Peyer's patch (tissue), 4 donors: ENCODE results near the gene SLC28A1. TPM values are rescaled to one million over a fixed set of nuclear protein-coding genes. Genes with fewer than 3 reads are reported as not detected.
"Not testable (repeated sequence)": the region's sequence is repeated elsewhere in the genome, so short reads cannot be mapped to it uniquely, and the experiment has no call there.

Experiments used
- DNase-seq, 3 donors: peaks; one replicate each; pipeline ENCODE4 v3.0.0-alpha.2; 2017 to 2019
- H3K27ac ChIP-seq, 4 donors: fragments of 200-600 bp; sonication (generic); one replicate each; pipeline ENCODE4 v1.5.1; 2016 to 2019
- H3K27me3 ChIP-seq, 2 donors: fragments of 200-600 bp; sonication (generic); one replicate each; pipeline ENCODE4 v1.5.1; 2019
- H3K36me3 ChIP-seq, 3 donors: fragments of 200-600 bp; sonication (generic); one replicate each; pipeline ENCODE4 v1.5.1; 2016 to 2019
- H3K4me1 ChIP-seq, 4 donors: fragments of 200-600 bp; sonication (generic); one replicate each; pipeline ENCODE4 v1.5.1; 2016 to 2019
- H3K4me3 ChIP-seq, 4 donors: fragments of 200-600 bp; sonication (generic); 1 replicate in 3 of 4; 2 replicates in 1 of 4; pipeline ENCODE4 v1.5.1; 2016 to 2019; ENCODE audit warnings: mild to moderate bottlenecking in 1 of 4
- H3K9me3 ChIP-seq, 4 donors: fragments of 200-600 bp; sonication (generic); one replicate each; pipeline ENCODE4 v1.5.1; 2016 to 2019; ENCODE audit warnings: mild to moderate bottlenecking in 1 of 4
- POLR2A ChIP-seq, 2 donors: fragments of 450-650 bp; IDR thresholded peaks; one replicate each; pipeline ENCODE4 v1.5.1; 2017; ENCODE audit warnings: antibody characterized with exemption in 2 of 2, mild to moderate bottlenecking in 2 of 2, moderate library complexity in 2 of 2
- total RNA-seq, 4 donors: library from RNA; depleted of rRNA; stranded (reverse); fragments of >200 nt; gene quantifications; one replicate each; pipeline ENCODE4 v1.1.0, GENCODE V29; 2016
- TF ChIP-seq, protein P1 (sequence below), 6 experiments: fragments of 450-650 bp in 4 of 6; fragments of 200-600 bp in 2 of 6; sonication (generic) in 1 of 6; IDR thresholded peaks; one replicate each; pipeline ENCODE4 v1.5.1; 2017 to 2019; ENCODE audit warnings: antibody characterized with exemption in 6 of 6, mild to moderate bottlenecking in 3 of 6, moderate library complexity in 1 of 6

The SLC28A1 gene
- total RNA-seq, 4 donors from 2014 or later = 4.1 to 111 (median 64.3) TPM

GRCh38 chr15:84840255-84840654 is 44.2 kb upstream of the SLC28A1 start:
- H3K9me3 ChIP-seq = no peaks in the 10 kb centered on the region
- peaks cover 0 to 6% (median 1%) of the 10 kb centered on the region in 4 donors for H3K4me1 ChIP-seq
- TF ChIP-seq, protein P1, sequence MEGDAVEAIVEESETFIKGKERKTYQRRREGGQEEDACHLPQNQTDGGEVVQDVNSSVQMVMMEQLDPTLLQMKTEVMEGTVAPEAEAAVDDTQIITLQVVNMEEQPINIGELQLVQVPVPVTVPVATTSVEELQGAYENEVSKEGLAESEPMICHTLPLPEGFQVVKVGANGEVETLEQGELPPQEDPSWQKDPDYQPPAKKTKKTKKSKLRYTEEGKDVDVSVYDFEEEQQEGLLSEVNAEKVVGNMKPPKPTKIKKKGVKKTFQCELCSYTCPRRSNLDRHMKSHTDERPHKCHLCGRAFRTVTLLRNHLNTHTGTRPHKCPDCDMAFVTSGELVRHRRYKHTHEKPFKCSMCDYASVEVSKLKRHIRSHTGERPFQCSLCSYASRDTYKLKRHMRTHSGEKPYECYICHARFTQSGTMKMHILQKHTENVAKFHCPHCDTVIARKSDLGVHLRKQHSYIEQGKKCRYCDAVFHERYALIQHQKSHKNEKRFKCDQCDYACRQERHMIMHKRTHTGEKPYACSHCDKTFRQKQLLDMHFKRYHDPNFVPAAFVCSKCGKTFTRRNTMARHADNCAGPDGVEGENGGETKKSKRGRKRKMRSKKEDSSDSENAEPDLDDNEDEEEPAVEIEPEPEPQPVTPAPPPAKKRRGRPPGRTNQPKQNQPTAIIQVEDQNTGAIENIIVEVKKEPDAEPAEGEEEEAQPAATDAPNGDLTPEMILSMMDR (IDR thresholded peaks at IDR 0.05) = no peak
- TF ChIP-seq POLR2A (IDR thresholded peaks at IDR 0.05) = no peak
- no peaks in the 10 kb centered on the region for H3K27me3 ChIP-seq
- H3K36me3 ChIP-seq = no peaks in the 10 kb centered on the region
- H3K27ac ChIP-seq = peak overlapping the region in 2 of 4 donors; percentile 54 to 75
- H3K4me3 ChIP-seq = no peak overlapping the region
- no peak for DNase-seq

DNA sequence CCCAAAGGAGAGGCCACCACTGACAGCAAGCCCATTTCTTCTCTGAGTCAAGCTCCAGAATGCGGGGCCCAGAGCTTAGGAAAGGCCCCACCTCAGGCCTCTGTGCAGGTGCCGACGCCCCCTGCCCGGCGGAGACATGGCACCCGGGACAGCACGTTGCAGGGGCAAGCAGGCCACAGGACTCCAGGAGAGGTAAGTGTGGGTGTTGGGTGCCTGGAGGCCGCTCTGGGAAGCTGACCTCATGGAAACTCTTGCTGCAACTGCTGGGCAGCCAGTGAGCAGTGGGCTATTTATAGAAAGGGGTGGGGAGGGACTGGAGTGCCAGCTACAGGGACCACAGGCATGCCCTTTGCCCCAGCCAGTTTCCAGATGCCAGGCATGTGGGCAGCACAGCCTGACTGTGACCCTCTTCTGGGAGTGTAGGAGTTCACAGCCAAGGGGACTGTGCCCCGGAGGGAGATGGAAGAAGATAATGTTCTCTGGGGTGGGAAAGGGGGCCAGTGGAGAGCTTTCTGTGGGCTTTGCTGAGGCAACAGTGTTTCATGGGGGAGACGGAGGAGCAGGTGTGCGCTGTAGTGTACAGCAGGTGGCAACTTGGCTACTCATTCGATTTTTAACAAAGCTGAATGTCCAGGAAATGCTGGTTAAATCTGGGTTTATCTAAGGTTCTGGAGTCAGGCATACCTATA is 43.6 kb upstream of the SLC28A1 start:
- Histone ChIP-seq H3K9me3 (no peaks in the 10 kb centered on the region), H3K4me3 (no peak overlapping the region), H3K4me1 (peaks cover 0 to 6% (median 1%) of the 10 kb centered on the region in 4 donors), H3K27me3 (no peaks in the 10 kb centered on the region), H3K36me3 (no peaks in the 10 kb centered on the region), H3K27ac (peak overlapping the region in 2 of 4 donors; percentile 54 to 75)
- peak in 2 of 3 donors; percentile 69 to 71 for DNase-seq
- TF ChIP-seq POLR2A (IDR thresholded peaks at IDR 0.05) = no peak
- TF ChIP-seq, protein P1 (IDR thresholded peaks at IDR 0.05) = no peak

GRCh38 chr15:84842781-84843180 is 41.7 kb upstream of the SLC28A1 start:
- Histone ChIP-seq H3K4me1 (peaks cover 0 to 6% (median 1%) of the 10 kb centered on the region in 4 donors), H3K27ac (no peak overlapping the region), H3K27me3 (no peaks in the 10 kb centered on the region), H3K36me3 (no peaks in the 10 kb centered on the region), H3K4me3 (no peak overlapping the region), H3K9me3 (peaks cover 0 to 6% (median 0%) of the 10 kb centered on the region in 4 donors)
- TF ChIP-seq POLR2A (IDR thresholded peaks at IDR 0.05) = no peak
- TF ChIP-seq, protein P1 (IDR thresholded peaks at IDR 0.05) = no peak
- no peak for DNase-seq

DNA sequence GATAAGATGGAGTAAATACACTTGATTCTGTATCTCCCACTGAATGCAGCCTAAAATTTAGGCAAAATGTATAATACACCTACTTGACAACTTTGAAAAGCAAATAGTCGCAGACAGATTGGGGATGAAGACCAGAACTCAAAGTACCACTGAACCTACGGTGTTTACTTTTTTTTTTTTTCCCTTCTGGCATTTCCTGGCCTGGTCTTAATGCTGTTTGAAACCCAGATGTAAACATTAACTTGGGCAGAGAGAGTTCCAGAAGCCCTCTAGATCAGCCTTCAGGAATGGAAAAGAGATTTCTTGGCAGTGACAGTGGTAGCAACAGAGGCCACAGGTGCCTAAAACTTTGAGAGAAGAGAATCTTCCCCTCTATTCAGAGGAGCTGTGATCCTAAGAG is 39.5 kb upstream of the SLC28A1 start:
- peak overlapping the region in 1 of 4 donors; percentile 29 for H3K27ac ChIP-seq
- no peaks in the 10 kb centered on the region for H3K27me3 ChIP-seq
- DNase-seq = no peak
- no peak overlapping the region for H3K4me3 ChIP-seq
- H3K4me1 ChIP-seq = peaks cover 0 to 6% (median 1%) of the 10 kb centered on the region in 4 donors
- TF ChIP-seq, protein P1 (IDR thresholded peaks at IDR 0.05) = no peak
- TF ChIP-seq POLR2A (IDR thresholded peaks at IDR 0.05) = no peak
- H3K9me3 ChIP-seq = peaks cover 0 to 6% (median 0%) of the 10 kb centered on the region in 4 donors
- H3K36me3 ChIP-seq = no peaks in the 10 kb centered on the region

GRCh38 chr15:84845631-84846030 is 38.8 kb upstream of the SLC28A1 start:
- H3K27ac ChIP-seq = peak overlapping the region in 1 of 4 donors; percentile 29
- not testable (repeated sequence) for H3K27me3 ChIP-seq, H3K4me1 ChIP-seq, H3K4me3 ChIP-seq, H3K36me3 ChIP-seq, H3K9me3 ChIP-seq
- DNase-seq = peak; percentile 52 to 86 (median 72)
- TF ChIP-seq, protein P1 (IDR thresholded peaks at IDR 0.05) = peak in 5 of 6 experiments; percentile 60 to 79 (median 76)
